ENCODE data around the gene TAPT1.

TAPT1 gene

GRCh38 chr4:16255730-16256129 is 29.5 kb upstream of the TAPT1 start:
- Histone ChIP-seq H3K27ac (ENCODE audit: low read depth, low read length, poor library complexity, severe bottlenecking) (no peak overlapping the region), H3K79me2 (ENCODE audit: insufficient read depth, low read length) (no peaks in the 10 kb centered on the region)

DNA sequence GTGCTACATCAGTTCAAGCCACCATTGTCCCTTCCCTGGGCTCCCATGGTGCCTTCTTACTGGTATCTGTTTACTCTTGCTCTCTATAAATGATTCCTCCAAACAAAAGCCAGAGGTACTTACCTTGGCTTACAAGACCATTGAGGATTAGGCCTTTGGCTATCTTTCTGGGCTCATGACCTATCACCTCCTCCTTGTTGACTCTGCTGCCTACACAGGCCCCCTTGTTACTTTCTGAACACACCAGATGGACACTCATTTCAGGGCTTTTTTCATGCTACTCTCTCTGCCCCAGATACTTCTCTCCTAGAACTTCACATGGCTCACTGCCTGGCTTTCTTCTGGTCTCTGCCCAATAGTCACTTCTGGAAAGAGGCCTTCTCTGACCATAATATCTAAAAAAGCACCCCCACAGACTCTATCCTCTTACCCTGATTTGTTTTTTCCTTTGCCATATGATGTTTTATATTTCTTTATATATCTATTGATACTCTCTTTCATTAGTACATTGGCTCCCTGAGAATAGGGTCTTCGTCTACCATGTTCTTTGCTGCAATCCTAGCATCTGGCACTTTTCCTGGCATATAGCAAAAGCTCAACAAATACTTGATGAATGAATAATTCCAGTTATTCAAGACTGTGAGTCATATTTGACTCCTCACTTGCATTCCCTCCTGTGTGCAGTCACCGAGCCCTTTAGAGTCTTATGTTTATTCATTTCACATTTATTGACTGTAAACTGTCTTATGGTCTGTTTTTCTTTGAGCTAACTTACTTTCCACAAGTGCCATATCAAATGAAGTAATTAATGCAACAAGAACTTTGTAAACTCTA is 27.1 kb upstream of the TAPT1 start:
- Histone ChIP-seq H3K27ac (ENCODE audit: low read depth, low read length, poor library complexity, severe bottlenecking) (no peak overlapping the region), H2AFZ (ENCODE audit: low read length) (no peak overlapping the region), H3K36me3 (ENCODE audit: insufficient read depth, low read length) (no peaks in the 10 kb centered on the region), H3K4me2 (ENCODE audit: low read length) (no peak overlapping the region), H3K27me3 (ENCODE audit: insufficient read depth, low read length) (no peaks in the 10 kb centered on the region), H3K79me2 (ENCODE audit: insufficient read depth, low read length) (no peaks in the 10 kb centered on the region), H4K20me1 (ENCODE audit: insufficient read depth, low read length) (no peaks in the 10 kb centered on the region), H3K4me3 (ENCODE audit: low read depth, low read length, poor library complexity, severe bottlenecking) (no peak overlapping the region), H3K4me1 (ENCODE audit: insufficient read depth, low read length, severe bottlenecking) (no peaks in the 10 kb centered on the region), H3F3A (ENCODE audit: insufficient read depth, low read length) (no peaks in the 10 kb centered on the region), H3K9me3 (ENCODE audit: low read length) (no peaks in the 10 kb centered on the region), H3K9me2 (ENCODE audit: low read depth, low read length) (no peaks in the 10 kb centered on the region), H3K9ac (ENCODE audit: low read length) (no peak overlapping the region)
- no peak for TF ChIP-seq EZH2 (IDR thresholded peaks at IDR 0.05; ENCODE audit: borderline replicate concordance, low read length)

More at GRCh38 chr4:16255730-16256129, 29.5 kb upstream of the TAPT1 start:
- Histone ChIP-seq H3K9me3 (ENCODE audit: low read length) (no peaks in the 10 kb centered on the region), H3K9ac (ENCODE audit: low read length) (no peak overlapping the region), H3K27me3 (ENCODE audit: insufficient read depth, low read length) (no peaks in the 10 kb centered on the region), H3K4me1 (ENCODE audit: insufficient read depth, low read length, severe bottlenecking) (no peaks in the 10 kb centered on the region), H2AFZ (ENCODE audit: low read length) (no peak overlapping the region), H3K4me3 (ENCODE audit: low read depth, low read length, poor library complexity, severe bottlenecking) (no peak overlapping the region), H3K36me3 (ENCODE audit: insufficient read depth, low read length) (no peaks in the 10 kb centered on the region), H4K20me1 (ENCODE audit: insufficient read depth, low read length) (no peaks in the 10 kb centered on the region), H3F3A (ENCODE audit: insufficient read depth, low read length) (no peaks in the 10 kb centered on the region), H3K4me2 (ENCODE audit: low read length) (no peak overlapping the region), H3K9me2 (ENCODE audit: low read depth, low read length) (no peaks in the 10 kb centered on the region)
- TF ChIP-seq, protein P1, sequence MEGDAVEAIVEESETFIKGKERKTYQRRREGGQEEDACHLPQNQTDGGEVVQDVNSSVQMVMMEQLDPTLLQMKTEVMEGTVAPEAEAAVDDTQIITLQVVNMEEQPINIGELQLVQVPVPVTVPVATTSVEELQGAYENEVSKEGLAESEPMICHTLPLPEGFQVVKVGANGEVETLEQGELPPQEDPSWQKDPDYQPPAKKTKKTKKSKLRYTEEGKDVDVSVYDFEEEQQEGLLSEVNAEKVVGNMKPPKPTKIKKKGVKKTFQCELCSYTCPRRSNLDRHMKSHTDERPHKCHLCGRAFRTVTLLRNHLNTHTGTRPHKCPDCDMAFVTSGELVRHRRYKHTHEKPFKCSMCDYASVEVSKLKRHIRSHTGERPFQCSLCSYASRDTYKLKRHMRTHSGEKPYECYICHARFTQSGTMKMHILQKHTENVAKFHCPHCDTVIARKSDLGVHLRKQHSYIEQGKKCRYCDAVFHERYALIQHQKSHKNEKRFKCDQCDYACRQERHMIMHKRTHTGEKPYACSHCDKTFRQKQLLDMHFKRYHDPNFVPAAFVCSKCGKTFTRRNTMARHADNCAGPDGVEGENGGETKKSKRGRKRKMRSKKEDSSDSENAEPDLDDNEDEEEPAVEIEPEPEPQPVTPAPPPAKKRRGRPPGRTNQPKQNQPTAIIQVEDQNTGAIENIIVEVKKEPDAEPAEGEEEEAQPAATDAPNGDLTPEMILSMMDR (IDR thresholded peaks at IDR 0.05; ENCODE audit: low read length), result no peak
- no peak for TF ChIP-seq EZH2 (IDR thresholded peaks at IDR 0.05; ENCODE audit: borderline replicate concordance, low read length)

- Histone ChIP-seq H3K4me1 (ENCODE audit: insufficient read depth, low read length, severe bottlenecking) (no peaks in the 10 kb centered on the region), H3K36me3 (ENCODE audit: insufficient read depth, low read length) (no peaks in the 10 kb centered on the region), H3K79me2 (ENCODE audit: insufficient read depth, low read length) (no peaks in the 10 kb centered on the region), H3K9ac (ENCODE audit: low read length) (no peak overlapping the region), H3K9me3 (ENCODE audit: low read length) (no peaks in the 10 kb centered on the region), H3K27ac (ENCODE audit: low read depth, low read length, poor library complexity, severe bottlenecking) (no peak overlapping the region), H3K4me2 (ENCODE audit: low read length) (no peak overlapping the region), H3K4me3 (ENCODE audit: low read depth, low read length, poor library complexity, severe bottlenecking) (no peak overlapping the region), H3K9me2 (ENCODE audit: low read depth, low read length) (no peaks in the 10 kb centered on the region), H2AFZ (ENCODE audit: low read length) (no peak overlapping the region), H4K20me1 (ENCODE audit: insufficient read depth, low read length) (no peaks in the 10 kb centered on the region), H3F3A (ENCODE audit: insufficient read depth, low read length) (no peaks in the 10 kb centered on the region), H3K27me3 (ENCODE audit: insufficient read depth, low read length) (no peaks in the 10 kb centered on the region)
- TF ChIP-seq, protein P1 (IDR thresholded peaks at IDR 0.05; ENCODE audit: low read length), result no peak
- TF ChIP-seq EZH2 (IDR thresholded peaks at IDR 0.05; ENCODE audit: borderline replicate concordance, low read length), result no peak
Observed at GRCh38 chr4:16250661-16251365, 24.5 kb upstream of the TAPT1 start.

All from OCI-LY1 (cell line).